ENCODE data around the gene MBOAT7. TPM values are rescaled to one million over a fixed set of nuclear protein-coding genes. Genes with fewer than 3 reads are reported as not detected.
"Not testable (repeated sequence)": the region's sequence is repeated elsewhere in the genome, so short reads cannot be mapped to it uniquely, and the experiment has no call there.

The MBOAT7 gene
- total RNA-seq, result 10 to 100 TPM; 56.8 to 97.2 TPM

GRCh38 chr19:54189145-54189734 is at the start of gene MBOAT7:
Gene MBOAT7, minus strand, starts transcription at chr19:54189580. Its CDS starts 1,072 bp downstream, at chr19:54188508.
- Mint-ChIP-seq H3K9me3 (no peaks in the 10 kb centered on the region), H3K27ac (peak within 1 kb of the TSS; percentile 95 to 100), H3K36me3 (peaks cover 11 to 18% of the 10 kb centered on the region in 2 donors)
- ATAC-seq (peak; percentile 17 to 54), DNase-seq (ENCODE audit: low spot score in 2 of 2) (no peak)

- DNase-seq (ENCODE audit: low spot score in 2 of 2) (no peak), ATAC-seq (no peak)
- Mint-ChIP-seq H3K9me3 (no peaks in the 10 kb centered on the region), H3K36me3 (no peaks in the 10 kb centered on the region), H3K27ac (no peak overlapping the region)
These were observed 44.6 kb upstream of the MBOAT7 start for GRCh38 chr19:54233941-54234340.

GRCh38 chr19:54231077-54231931 is 41.9 kb upstream of the MBOAT7 start:
- DNase-seq (ENCODE audit: low spot score in 2 of 2) (peak in 1 of 2 donors; percentile 95), ATAC-seq (peak; percentile 87 to 98)
- H3K36me3 Mint-ChIP-seq, result no peaks in the 10 kb centered on the region
- H3K27ac Mint-ChIP-seq, result no peak overlapping the region
- no peaks in the 10 kb centered on the region for H3K9me3 Mint-ChIP-seq

- no peak overlapping the region for H3K27ac Mint-ChIP-seq
- no peaks in the 10 kb centered on the region for H3K36me3 Mint-ChIP-seq
- no peak for ATAC-seq
- H3K9me3 Mint-ChIP-seq, result no peaks in the 10 kb centered on the region
- no peak for DNase-seq (ENCODE audit: low spot score in 2 of 2)
These were observed 40.7 kb upstream of the MBOAT7 start for GRCh38 chr19:54230031-54230430.

GRCh38 chr19:54229146-54229545 is 39.8 kb upstream of the MBOAT7 start:
- no peak for ATAC-seq
- no peak overlapping the region for H3K27ac Mint-ChIP-seq
- DNase-seq (ENCODE audit: low spot score in 2 of 2), result no peak
- H3K9me3 Mint-ChIP-seq, result no peaks in the 10 kb centered on the region
- H3K36me3 Mint-ChIP-seq, result no peaks in the 10 kb centered on the region

GRCh38 chr19:54224619-54225018 is 35.2 kb upstream of the MBOAT7 start:
- not testable (repeated sequence) for DNase-seq (ENCODE audit: low spot score in 2 of 2); H3K36me3 Mint-ChIP-seq; ATAC-seq; H3K27ac Mint-ChIP-seq; H3K9me3 Mint-ChIP-seq

- not testable (repeated sequence) for DNase-seq (ENCODE audit: low spot score in 2 of 2); H3K27ac Mint-ChIP-seq; H3K9me3 Mint-ChIP-seq; H3K36me3 Mint-ChIP-seq; ATAC-seq
These were observed 34.5 kb upstream of the MBOAT7 start for GRCh38 chr19:54223937-54224281.

- peak overlapping the region in 1 of 2 donors; percentile 63 for H3K27ac Mint-ChIP-seq
- not testable (repeated sequence) for H3K9me3 Mint-ChIP-seq; H3K36me3 Mint-ChIP-seq; ATAC-seq; DNase-seq (ENCODE audit: low spot score in 2 of 2)
These were observed 34.0 kb upstream of the MBOAT7 start for GRCh38 chr19:54223277-54223936.

GRCh38 chr19:54222474-54223276 is 33.3 kb upstream of the MBOAT7 start, which contains the start of gene LILRB3:
Gene LILRB3, minus strand, starts transcription at chr19:54223007. Its CDS starts 31 bp downstream, at chr19:54222976.
- H3K9me3 Mint-ChIP-seq; H3K36me3 Mint-ChIP-seq; DNase-seq (ENCODE audit: low spot score in 2 of 2): not testable (repeated sequence)
- peak in 1 of 2 donors; percentile 10 for ATAC-seq
- H3K27ac Mint-ChIP-seq, result peak within 1 kb of the TSS in 1 of 2 donors; percentile 63

GRCh38 chr19:54221947-54222346 is 32.6 kb upstream of the MBOAT7 start:
- not testable (repeated sequence) for ATAC-seq; H3K27ac Mint-ChIP-seq; H3K36me3 Mint-ChIP-seq; DNase-seq (ENCODE audit: low spot score in 2 of 2); H3K9me3 Mint-ChIP-seq

- not testable (repeated sequence) for DNase-seq (ENCODE audit: low spot score in 2 of 2); H3K27ac Mint-ChIP-seq; H3K36me3 Mint-ChIP-seq; H3K9me3 Mint-ChIP-seq
- peak in 1 of 2 donors; percentile 8 for ATAC-seq
These were observed 30.3 kb upstream of the MBOAT7 start for GRCh38 chr19:54219702-54220101.

- DNase-seq (ENCODE audit: low spot score in 2 of 2) (no peak), ATAC-seq (no peak)
- H3K27ac Mint-ChIP-seq, result no peak overlapping the region
- H3K36me3 Mint-ChIP-seq, result peaks cover 0 to 6% of the 10 kb centered on the region in 2 donors
- no peaks in the 10 kb centered on the region for H3K9me3 Mint-ChIP-seq
These were observed 29.7 kb upstream of the MBOAT7 start for GRCh38 chr19:54218960-54219661.

GRCh38 chr19:54218259-54218658 is 28.9 kb upstream of the MBOAT7 start:
- peaks cover 0 to 8% of the 10 kb centered on the region in 2 donors for H3K36me3 Mint-ChIP-seq
- no peak for DNase-seq (ENCODE audit: low spot score in 2 of 2)
- H3K27ac Mint-ChIP-seq, result peak overlapping the region in 1 of 2 donors; percentile 44
- ATAC-seq, result peak in 1 of 2 donors; percentile 13
- no peaks in the 10 kb centered on the region for H3K9me3 Mint-ChIP-seq

- ATAC-seq, result not testable (repeated sequence)
These were observed 28.3 kb upstream of the MBOAT7 start for GRCh38 chr19:54217517-54218247.

GRCh38 chr19:54216869-54217268 is 27.5 kb upstream of the MBOAT7 start:
- Mint-ChIP-seq H3K9me3 (no peaks in the 10 kb centered on the region), H3K36me3 (peaks cover 8 to 16% of the 10 kb centered on the region in 2 donors), H3K27ac (no peak overlapping the region)
- no peak for DNase-seq (ENCODE audit: low spot score in 2 of 2)
- peak in 1 of 2 donors; percentile 11 for ATAC-seq

More at GRCh38 chr19:54217517-54218247, 28.3 kb upstream of the MBOAT7 start:
- Mint-ChIP-seq H3K27ac (peak overlapping the region in 1 of 2 donors; percentile 44), H3K36me3 (peaks cover 5 to 14% of the 10 kb centered on the region in 2 donors)
- not testable (repeated sequence) for DNase-seq (ENCODE audit: low spot score in 2 of 2); H3K9me3 Mint-ChIP-seq

Measured in activated naive CD4-positive, alpha-beta T cell treated with anti-CD3 and anti-CD28 coated beads, Interleukin-2, amount 50 U/mL, for 72 hours (primary cell).